ENCODE data around the gene P2RY14. TPM values are rescaled to one million over a fixed set of nuclear protein-coding genes. Genes with fewer than 3 reads are reported as not detected.

The P2RY14 gene
- total RNA-seq, 1 donor from 2014 or later, result 0.11 TPM

- no peaks in the 10 kb centered on the region for H4K20me1 ChIP-seq (ENCODE audit: insufficient read depth, low read length)
- no peaks in the 10 kb centered on the region for H3K36me3 ChIP-seq (ENCODE audit: insufficient read depth, low read length)
- Mint-ChIP-seq H3K27ac (ENCODE audit: unreplicated experiment) (no peak overlapping the region), H3K9me3 (ENCODE audit: unreplicated experiment) (no peaks in the 10 kb centered on the region), H3K4me1 (ENCODE audit: low read depth, unreplicated experiment) (peaks cover 40% of the 10 kb centered on the region), H3K27me3 (ENCODE audit: low read depth, unreplicated experiment) (no peaks in the 10 kb centered on the region), H3K4me3 (ENCODE audit: unreplicated experiment) (no peak overlapping the region), H3K36me3 (ENCODE audit: low read depth, unreplicated experiment) (peaks cover 2% of the 10 kb centered on the region)
- no peaks in the 10 kb centered on the region for H3K9me3 ChIP-seq (ENCODE audit: insufficient read depth, low read depth, low read length)
- no peak for FAIRE-seq
- H3K79me2 ChIP-seq (ENCODE audit: insufficient read depth, low read length), result no peaks in the 10 kb centered on the region
- H3K9ac ChIP-seq (ENCODE audit: low read length), result no peak overlapping the region
- H3K4me2 ChIP-seq (ENCODE audit: low read length), result no peak overlapping the region
- TF ChIP-seq CTCF (IDR thresholded peaks at IDR 0.05; ENCODE audit: insufficient read depth, low read depth, low read length) (no peak), EZH2 (IDR thresholded peaks at IDR 0.05; ENCODE audit: insufficient read depth, low read length) (no peak)
- H3K4me1 ChIP-seq (ENCODE audit: insufficient read depth, low read length), result peaks cover 27% of the 10 kb centered on the region
- no peak for DNase-seq (ENCODE audit: low read depth)
- H3K4me3 ChIP-seq (ENCODE audit: insufficient read depth, low read depth, low read length), result no peak overlapping the region
- H2AFZ ChIP-seq (ENCODE audit: low read depth, low read length), result no peak overlapping the region
- H3K27ac ChIP-seq (ENCODE audit: low read depth, low read length), result no peak overlapping the region
- H3K27me3 ChIP-seq (ENCODE audit: insufficient read depth, low read length), result no peaks in the 10 kb centered on the region
Observed at GRCh38 chr3:151309566-151309965, 31.2 kb upstream of the P2RY14 start.

- H3K36me3 Mint-ChIP-seq (ENCODE audit: low read depth, unreplicated experiment), result peaks cover 2% of the 10 kb centered on the region
- FAIRE-seq (no peak), DNase-seq (ENCODE audit: low read depth) (no peak)
- TF ChIP-seq CTCF (IDR thresholded peaks at IDR 0.05; ENCODE audit: insufficient read depth, low read depth, low read length) (no peak), EZH2 (IDR thresholded peaks at IDR 0.05; ENCODE audit: insufficient read depth, low read length) (no peak)
- H3K4me1 ChIP-seq (ENCODE audit: insufficient read depth, low read length), result peaks cover 28% of the 10 kb centered on the region
- H2AFZ ChIP-seq (ENCODE audit: low read depth, low read length), result no peak overlapping the region
- no peaks in the 10 kb centered on the region for H3K9me3 Mint-ChIP-seq (ENCODE audit: unreplicated experiment)
- no peaks in the 10 kb centered on the region for H4K20me1 ChIP-seq (ENCODE audit: insufficient read depth, low read length)
- H3K9ac ChIP-seq (ENCODE audit: low read length), result no peak overlapping the region
- H3K27ac ChIP-seq (ENCODE audit: low read depth, low read length), result no peak overlapping the region
- peak overlapping the region; percentile 58 for H3K27ac Mint-ChIP-seq (ENCODE audit: unreplicated experiment)
- H3K4me2 ChIP-seq (ENCODE audit: low read length), result no peak overlapping the region
- H3K27me3 Mint-ChIP-seq (ENCODE audit: low read depth, unreplicated experiment), result no peaks in the 10 kb centered on the region
- H3K9me3 ChIP-seq (ENCODE audit: insufficient read depth, low read depth, low read length), result no peaks in the 10 kb centered on the region
- peaks cover 51% of the 10 kb centered on the region for H3K4me1 Mint-ChIP-seq (ENCODE audit: low read depth, unreplicated experiment)
- no peaks in the 10 kb centered on the region for H3K79me2 ChIP-seq (ENCODE audit: insufficient read depth, low read length)
- no peak overlapping the region for H3K4me3 Mint-ChIP-seq (ENCODE audit: unreplicated experiment)
- no peak overlapping the region for H3K4me3 ChIP-seq (ENCODE audit: insufficient read depth, low read depth, low read length)
- H3K27me3 ChIP-seq (ENCODE audit: insufficient read depth, low read length), result no peaks in the 10 kb centered on the region
- H3K36me3 ChIP-seq (ENCODE audit: insufficient read depth, low read length), result no peaks in the 10 kb centered on the region
Observed at GRCh38 chr3:151307583-151308488, 29.5 kb upstream of the P2RY14 start.

DNA sequence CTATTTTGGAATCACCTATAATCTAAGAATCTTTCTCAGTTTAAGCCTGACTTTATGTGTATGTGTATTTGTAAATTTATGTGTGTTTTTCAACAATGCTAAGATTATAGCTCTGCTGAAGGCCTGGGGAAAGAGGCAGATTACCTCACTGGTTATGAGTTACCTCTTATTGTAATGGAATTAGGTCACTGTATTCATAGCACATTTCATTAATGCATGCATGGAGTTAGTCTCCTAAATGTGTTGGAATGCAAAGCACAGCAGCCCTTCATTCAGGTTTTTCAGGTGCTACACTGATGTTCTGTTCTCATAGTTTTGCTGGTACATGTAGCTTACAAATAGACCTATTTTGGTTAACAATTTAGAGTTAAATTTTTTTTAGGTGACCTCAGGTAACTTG lies 28.8 kb upstream of the P2RY14 start:
- Histone ChIP-seq H3K4me2 (ENCODE audit: low read length) (no peak overlapping the region), H3K9ac (ENCODE audit: low read length) (no peak overlapping the region), H3K4me3 (ENCODE audit: insufficient read depth, low read depth, low read length) (no peak overlapping the region), H2AFZ (ENCODE audit: low read depth, low read length) (no peak overlapping the region), H3K27me3 (ENCODE audit: insufficient read depth, low read length) (no peaks in the 10 kb centered on the region), H3K36me3 (ENCODE audit: insufficient read depth, low read length) (no peaks in the 10 kb centered on the region), H4K20me1 (ENCODE audit: insufficient read depth, low read length) (no peaks in the 10 kb centered on the region), H3K79me2 (ENCODE audit: insufficient read depth, low read length) (no peaks in the 10 kb centered on the region), H3K9me3 (ENCODE audit: insufficient read depth, low read depth, low read length) (no peaks in the 10 kb centered on the region), H3K27ac (ENCODE audit: low read depth, low read length) (no peak overlapping the region), H3K4me1 (ENCODE audit: insufficient read depth, low read length) (peaks cover 29% of the 10 kb centered on the region)
- no peaks in the 10 kb centered on the region for H3K9me3 Mint-ChIP-seq (ENCODE audit: unreplicated experiment)
- no peak overlapping the region for H3K4me3 Mint-ChIP-seq (ENCODE audit: unreplicated experiment)
- FAIRE-seq (no peak), DNase-seq (ENCODE audit: low read depth) (no peak)
- H3K27me3 Mint-ChIP-seq (ENCODE audit: low read depth, unreplicated experiment), result no peaks in the 10 kb centered on the region
- no peak for TF ChIP-seq EZH2 (IDR thresholded peaks at IDR 0.05; ENCODE audit: insufficient read depth, low read length)
- no peak for TF ChIP-seq CTCF (IDR thresholded peaks at IDR 0.05; ENCODE audit: insufficient read depth, low read depth, low read length)
- H3K36me3 Mint-ChIP-seq (ENCODE audit: low read depth, unreplicated experiment), result peaks cover 3% of the 10 kb centered on the region
- peak overlapping the region; percentile 90 for H3K27ac Mint-ChIP-seq (ENCODE audit: unreplicated experiment)
- peaks cover 55% of the 10 kb centered on the region for H3K4me1 Mint-ChIP-seq (ENCODE audit: low read depth, unreplicated experiment)

All from astrocyte (in vitro differentiated cells and primary cell).